HG03575 (cell line): ENCODE measurements around the gene HDGFL3.
"Not testable (repeated sequence)": the region's sequence is repeated elsewhere in the genome, so short reads cannot be mapped to it uniquely, and the experiment has no call there.

Experiments
- ATAC-seq: cut with Tn5 transposase; IDR thresholded peaks from one replicate; pipeline ENCODE4 v1.9.1; 2021; ENCODE audit not compliant: unreplicated experiment, insufficient number of reproducible peaks, low FRiP score; ENCODE audit errors: extremely low read depth

Gene HDGFL3

DNA sequence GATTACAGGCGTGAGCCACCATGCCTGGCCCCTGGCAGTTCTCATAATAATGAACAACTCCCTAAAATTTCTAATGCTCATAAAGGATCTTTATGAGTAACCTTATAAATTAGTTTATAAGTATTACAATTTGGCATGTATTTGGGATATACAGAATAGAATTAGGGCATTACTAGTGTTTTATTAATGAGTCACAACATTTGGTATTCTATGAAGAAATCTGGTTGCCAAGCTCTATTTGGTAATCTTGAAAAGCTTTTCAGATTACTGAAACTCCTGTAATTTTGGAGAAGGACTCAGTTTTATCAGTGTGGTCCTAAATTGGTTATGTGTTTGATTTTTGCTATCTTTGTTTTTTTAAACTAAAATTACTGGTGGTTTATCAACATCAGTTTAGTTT lies 54.3 kb downstream of the HDGFL3 start:
- ATAC-seq = no peak

DNA sequence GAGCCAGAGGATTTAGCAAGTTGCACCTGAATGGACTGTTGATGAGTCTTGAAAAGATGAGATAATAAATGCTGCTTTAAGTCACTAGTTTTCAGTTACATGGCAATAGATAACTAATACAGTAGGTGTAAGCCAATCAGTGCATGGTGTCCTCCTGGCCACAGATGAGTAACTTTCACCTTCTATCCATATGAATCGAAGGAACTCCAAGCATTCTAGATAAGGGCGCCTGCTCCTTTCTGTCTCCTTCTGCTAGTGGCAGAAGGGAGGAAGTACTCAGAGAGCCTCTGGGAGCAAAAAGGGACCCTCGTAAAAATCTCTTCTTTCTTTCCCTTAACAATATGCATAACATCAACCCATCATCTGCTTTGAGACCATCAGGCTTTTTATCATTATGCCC lies 62.9 kb downstream of the HDGFL3 start:
- ATAC-seq = no peak

- ATAC-seq = not testable (repeated sequence)
Measured at GRCh38 chr15:83142151-83142550, 65.5 kb downstream of the HDGFL3 start.

GRCh38 chr15:83132861-83133523 lies 74.6 kb downstream of the HDGFL3 start:
- ATAC-seq = no peak

DNA sequence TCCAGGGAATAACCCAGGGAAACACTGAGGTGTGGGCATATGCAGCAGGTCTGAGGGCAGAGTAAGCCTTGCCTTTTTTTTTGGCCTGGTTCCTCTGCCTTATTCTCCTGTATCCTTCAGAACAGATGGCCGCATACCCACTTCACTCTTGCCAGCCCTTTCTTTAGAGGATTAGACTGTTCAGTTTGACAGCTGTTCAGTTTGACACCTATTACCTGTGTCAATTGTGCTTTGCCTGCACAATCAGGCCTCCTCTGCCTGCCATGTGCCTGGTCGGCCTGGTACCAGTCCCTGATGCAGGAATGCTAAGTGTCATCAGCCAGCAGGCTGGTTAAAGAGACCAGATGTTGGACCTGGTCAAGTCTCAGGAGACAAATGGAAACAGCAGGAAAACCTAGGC lies 77.8 kb downstream of the HDGFL3 start:
- no peak for ATAC-seq

DNA sequence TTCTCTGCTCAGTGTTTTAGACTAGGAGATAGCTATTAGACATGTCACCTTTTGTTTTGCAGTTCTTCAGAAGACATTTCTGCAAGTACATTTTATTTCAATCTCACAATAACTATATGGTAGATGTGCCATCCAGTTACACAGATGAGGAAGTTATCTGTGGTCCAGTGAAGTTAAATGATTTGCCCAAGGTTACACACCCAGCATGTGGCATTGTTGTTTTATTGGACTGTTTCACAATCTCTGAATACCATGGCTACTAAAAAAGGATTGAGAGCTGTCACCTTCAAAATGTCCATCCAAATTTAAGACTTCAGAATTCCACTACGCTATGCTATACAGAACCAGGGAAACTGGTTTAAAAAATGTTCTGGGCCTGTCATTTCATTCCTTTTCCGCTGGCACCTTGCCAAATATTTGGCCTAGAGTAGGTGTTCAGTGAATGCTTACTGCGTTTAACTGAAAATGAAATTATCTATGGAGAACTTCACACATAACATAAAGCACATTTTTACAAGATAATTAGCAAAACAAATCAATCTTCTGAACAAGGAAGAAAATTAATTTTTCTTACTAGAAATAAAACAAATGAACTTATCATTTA lies 80.0 kb downstream of the HDGFL3 start:
- no peak for ATAC-seq

GRCh38 chr15:83123529-83123928 lies 84.1 kb downstream of the HDGFL3 start:
- no peak for ATAC-seq

DNA sequence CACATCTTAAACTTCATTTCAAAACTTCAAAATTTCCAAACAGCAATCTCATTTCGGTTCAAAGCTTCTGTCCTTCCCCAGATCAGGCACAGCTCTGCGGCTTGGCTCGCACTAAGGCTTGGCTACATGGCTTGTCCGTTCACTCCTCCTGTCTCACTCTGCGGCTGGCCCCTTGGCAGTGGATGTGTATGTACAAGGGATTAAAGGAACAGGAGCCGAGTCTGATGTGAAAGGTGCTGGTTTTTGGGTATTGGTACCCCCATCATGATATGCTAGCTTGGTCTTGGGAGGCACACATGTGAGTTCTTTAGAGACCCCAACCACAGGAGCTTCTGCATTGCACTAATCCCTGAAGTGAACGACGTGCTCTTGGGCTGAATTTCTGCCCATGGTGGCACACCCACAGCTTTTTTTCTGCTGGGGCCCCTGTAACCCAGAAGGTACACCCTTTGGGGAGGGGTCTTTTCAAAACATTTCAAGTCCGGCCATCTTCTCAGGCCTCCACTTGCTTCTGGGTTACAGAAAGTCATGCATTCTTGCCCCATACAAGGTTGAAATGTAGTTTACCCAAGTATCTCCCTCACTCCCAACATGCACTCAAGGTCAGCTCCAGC lies 87.5 kb downstream of the HDGFL3 start:
- ATAC-seq = no peak

- no peak for ATAC-seq
Measured at GRCh38 chr15:83118968-83119367, 88.7 kb downstream of the HDGFL3 start.

DNA sequence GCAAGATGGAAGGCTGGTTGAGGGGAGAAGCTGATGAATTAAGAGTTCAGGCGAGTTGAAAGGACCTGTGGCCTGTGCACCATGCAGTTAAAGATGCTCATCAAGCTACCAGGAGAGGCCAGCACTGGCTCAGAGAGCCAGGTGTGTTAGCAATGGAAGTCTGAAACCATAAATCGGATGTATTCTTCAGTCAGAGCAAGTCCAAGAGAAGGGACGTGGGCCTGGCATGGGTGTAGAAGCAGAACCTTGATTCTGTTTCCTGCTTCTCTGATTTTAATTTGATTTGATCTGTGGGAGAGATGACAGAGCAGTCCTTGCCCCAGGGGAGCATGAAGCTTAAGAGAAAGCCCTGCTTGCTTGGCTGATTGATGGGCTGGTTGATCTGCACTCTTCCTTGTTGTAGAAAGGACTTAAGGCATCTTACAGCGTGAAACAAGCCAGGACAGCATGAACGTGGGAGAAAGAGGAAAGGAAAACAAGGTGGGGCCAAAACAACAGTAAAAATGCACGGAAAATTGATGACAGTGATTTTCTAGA lies 89.3 kb downstream of the HDGFL3 start:
- ATAC-seq = no peak

DNA sequence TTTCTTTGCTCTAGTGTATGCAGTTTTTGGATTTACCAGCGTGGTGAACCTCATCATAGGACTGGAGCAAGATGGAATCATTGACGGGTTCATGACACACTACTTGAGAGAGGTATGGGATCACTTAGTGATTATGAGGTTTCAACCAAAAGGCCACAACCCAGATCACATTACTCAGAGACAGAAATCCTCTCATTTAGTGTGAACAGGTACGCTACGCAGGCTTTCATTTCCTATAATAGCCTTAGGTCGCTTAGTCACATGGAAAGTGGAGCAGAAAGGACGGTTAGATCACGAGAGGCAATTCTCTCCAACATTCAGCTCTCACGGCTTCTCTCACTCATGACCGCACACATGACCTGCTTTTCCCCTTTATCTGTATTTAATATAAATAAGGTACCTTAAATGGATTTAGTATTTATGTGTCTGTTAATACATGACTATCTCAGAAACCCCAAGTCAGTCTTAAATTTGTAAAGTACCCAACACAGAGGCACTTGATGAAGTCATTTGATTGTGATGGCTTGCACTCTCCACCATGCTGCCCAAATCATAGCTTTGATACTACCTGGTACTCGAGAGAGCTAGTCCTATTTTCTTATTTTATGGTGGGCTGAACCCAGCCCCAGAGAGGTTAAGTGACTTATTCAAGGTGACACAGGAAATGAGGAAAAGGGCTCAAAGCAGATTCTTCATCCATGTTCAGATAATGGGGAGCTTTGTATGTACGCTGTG lies 91.6 kb downstream of the HDGFL3 start:
- peak; percentile 71 for ATAC-seq

DNA sequence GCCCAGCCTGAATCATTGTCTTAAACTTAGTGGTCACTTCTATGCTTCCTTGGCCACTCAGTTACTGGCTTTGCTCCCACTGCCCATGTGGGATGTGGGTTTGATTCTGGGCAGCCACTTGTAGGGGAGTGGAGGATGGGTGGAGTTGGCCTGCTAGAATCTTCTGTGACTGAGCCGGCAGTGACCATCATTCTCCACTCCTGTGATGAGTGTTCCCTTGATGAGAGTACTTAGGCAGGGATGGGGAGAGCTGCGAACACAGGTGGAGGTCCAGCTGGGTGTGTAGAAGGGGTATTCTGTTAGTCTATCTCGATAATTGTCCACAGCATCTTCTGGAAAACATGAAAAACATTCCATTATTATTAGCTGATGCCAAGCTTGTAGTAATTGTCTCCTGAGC lies 92.2 kb downstream of the HDGFL3 start:
- ATAC-seq = no peak

DNA sequence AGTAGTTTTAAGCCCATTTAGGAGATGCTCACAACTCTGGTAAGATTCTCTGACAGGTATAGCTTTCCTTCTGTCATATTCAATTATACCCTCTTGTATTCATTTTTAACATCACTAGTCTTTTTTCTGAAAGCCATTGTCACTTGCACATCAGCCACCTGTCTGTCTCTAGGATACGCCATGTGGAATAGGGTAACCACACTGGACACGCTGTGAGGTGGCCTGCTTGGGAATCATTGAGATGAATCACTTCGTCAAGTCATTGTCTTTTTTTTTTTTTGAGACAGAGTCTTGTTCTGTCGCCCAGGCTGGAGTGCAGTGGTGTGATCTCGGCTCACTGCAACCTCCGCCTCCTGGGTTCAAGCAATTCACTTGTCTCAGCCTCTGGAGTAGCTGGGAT lies 92.8 kb downstream of the HDGFL3 start:
- no peak for ATAC-seq

DNA sequence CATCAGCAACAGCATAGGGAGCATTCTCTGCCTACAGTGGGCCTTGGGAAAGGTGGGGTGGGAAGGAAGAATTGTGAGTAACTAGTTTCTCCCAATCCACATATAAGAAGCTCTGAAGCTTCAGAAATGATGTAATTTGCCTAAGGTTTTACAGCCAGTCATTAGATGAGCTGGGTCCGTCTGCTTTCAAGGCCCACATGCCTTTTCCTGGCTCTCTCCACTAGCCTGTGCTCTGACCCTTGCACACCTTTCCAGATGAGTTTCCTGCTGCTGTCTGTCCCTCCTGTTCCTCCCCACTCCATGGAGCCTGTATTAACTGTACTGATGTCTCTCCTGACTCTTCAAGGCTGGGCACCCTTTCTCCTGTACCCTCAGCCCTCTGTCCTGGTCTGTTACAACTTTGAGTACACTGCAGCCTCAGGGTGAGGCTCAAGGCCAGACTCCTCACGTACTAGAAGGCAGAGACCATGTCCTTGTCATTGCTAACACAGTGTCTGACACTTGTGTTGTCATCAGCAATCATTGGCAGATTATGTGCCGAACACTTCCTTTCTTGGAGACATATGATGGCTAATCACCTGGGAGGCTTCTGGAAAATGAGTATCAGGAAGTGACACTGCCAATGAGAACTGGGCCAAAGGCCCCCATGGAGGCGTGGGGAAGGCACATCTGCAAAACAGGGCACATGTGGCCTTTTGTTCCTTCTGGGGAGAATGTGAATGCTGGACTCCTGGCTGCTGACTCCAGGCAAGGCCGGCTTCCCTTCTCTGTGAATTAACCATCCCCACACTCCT lies 93.5 kb downstream of the HDGFL3 start:
- ATAC-seq = no peak

- no peak for ATAC-seq
Measured at GRCh38 chr15:83112956-83113299, 94.7 kb downstream of the HDGFL3 start.

GRCh38 chr15:83112233-83112955 lies 95.2 kb downstream of the HDGFL3 start:
- ATAC-seq = no peak

DNA sequence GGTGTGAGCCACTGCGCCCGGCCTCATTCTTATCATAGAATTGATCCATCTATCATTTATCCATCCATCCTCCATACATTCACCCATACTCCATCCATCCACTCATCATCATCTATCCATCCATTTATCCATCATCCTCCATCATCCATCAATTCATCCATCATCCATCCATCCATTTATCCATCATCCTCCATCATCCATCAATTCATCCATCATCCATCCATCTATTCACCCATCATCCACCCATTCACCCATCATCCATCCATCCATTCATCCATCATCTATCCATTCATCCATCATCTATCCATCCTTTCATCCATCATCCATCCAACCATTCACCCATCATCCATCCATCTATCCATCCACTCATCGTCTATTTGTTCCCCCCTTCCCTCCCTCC lies 96.5 kb downstream of the HDGFL3 start:
- ATAC-seq = no peak

DNA sequence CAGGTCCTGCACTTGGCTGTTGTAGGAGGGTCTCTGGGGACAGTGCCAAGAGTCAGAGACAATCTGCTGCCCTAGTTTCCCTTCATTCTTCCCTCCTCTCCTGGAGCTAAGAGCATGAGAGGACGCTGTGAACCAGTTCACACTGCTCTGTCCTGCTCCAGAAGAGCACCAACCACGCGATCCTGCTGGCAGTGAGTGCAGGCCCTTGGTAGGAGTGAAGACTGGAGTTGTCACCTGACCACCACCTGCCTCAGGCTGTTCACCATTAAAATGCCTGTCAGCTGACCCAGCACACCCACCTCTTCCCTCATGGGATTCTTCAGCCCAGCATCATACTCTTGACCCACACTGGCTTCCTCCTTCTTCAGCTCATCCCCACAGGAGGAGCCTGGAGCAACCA lies 97.2 kb downstream of the HDGFL3 start:
- ATAC-seq = no peak
